ENCODE data around the gene AMMECR1. TPM values are rescaled to one million over a fixed set of nuclear protein-coding genes. Genes with fewer than 3 reads are reported as not detected.
"Not testable (repeated sequence)": the region's sequence is repeated elsewhere in the genome, so short reads cannot be mapped to it uniquely, and the experiment has no call there.

The AMMECR1 gene
- total RNA-seq, 1 experiment from 2014 or later: 7.5 TPM

DNA sequence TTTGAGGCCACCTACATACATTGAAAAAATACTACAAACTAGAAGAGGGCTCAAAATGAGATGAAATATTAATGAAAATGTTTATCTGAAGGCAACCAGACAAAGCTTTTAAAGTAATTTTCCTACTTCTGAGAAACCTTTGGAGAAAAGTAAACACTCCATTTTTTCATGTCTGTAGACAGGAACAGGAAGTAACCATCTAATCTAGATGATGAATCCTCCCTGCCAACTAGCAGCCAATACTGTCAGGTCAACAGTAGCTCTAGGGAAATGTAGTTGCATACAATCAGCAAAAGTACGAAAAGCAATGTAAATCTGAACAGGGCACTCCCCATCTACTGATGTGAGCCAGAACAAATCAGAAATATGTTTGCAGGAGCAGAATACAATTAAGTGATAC is 49.0 kb downstream of the AMMECR1 start:
- DNase-seq (ENCODE audit: low spot score): no peak
- in situ Hi-C loops (cut with HindIII; ENCODE audit: low sequenced_read_pairs): no loop called here

- DNase-seq (ENCODE audit: low spot score): no peak
- in situ Hi-C loops (cut with HindIII; ENCODE audit: low sequenced_read_pairs): no loop called here
These were observed 49.5 kb downstream of the AMMECR1 start for GRCh38 chrX:110268395-110268794.

DNA sequence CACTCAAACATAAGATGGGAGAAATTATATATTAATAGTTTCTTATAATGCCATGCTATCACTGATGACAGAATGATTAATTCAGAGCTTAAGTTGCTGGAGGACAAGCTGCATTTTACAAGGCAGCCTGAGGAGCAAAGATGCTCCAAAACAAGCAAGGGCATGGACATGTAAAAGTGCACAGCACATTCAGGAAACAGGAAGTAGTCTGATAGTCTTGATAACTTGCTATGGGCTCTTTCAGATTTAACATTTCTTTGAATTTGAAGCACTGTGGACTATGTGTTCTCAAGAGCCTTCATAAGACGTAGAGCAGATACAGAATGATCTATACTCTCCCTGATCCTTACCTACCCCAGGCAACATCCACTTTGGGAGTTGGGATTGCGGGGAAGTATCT is 50.0 kb downstream of the AMMECR1 start:
- in situ Hi-C loops (cut with HindIII; ENCODE audit: low sequenced_read_pairs): no loop called here
- DNase-seq (ENCODE audit: low spot score): no peak

DNA sequence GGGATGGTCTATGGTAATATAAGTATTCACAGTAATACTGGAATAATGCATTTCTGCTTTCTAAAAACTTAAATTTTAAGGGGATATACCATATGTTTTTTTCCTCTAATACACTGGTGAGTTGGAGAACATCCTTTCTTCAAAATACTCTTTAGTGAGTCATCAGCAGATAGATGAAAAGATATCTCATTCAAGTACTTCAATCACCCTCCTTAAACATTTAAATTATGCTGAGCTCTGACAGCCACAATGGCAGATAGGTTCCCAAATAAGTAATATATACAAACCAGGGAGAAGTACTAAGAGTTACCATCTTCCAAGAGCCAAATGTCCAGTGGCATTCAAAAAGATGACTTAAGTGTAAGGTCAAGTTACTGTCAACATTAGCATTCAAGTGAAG is 52.2 kb downstream of the AMMECR1 start:
- in situ Hi-C loops (cut with HindIII; ENCODE audit: low sequenced_read_pairs): no loop called here
- DNase-seq (ENCODE audit: low spot score): no peak

- in situ Hi-C loops (cut with HindIII; ENCODE audit: low sequenced_read_pairs): no loop called here
- DNase-seq (ENCODE audit: low spot score): no peak
These were observed 58.8 kb downstream of the AMMECR1 start for GRCh38 chrX:110259117-110259516.

- in situ Hi-C loops (cut with HindIII; ENCODE audit: low sequenced_read_pairs): no loop called here
These were observed 59.3 kb downstream of the AMMECR1 start for GRCh38 chrX:110258552-110258951.

DNA sequence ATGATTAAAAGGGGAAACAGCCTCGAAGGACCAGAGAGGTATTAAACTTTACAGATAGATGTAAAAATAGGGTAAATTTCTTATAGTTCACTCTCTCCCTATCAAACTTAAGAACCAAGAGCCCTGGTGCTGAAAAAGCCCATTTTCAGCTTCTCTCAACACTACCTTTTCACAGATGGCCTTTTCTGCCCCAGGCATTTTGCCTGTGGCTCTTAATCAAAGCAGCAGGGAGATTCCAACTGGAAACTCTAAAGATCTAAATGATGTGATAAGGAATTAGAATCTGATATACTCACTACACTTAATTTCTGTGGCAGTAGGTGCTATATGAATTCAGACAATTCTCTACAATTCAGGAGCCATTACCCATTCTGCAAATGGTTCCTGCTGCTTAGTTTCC is 60.0 kb downstream of the AMMECR1 start:
- peak; percentile 10 for DNase-seq (ENCODE audit: low spot score)
- in situ Hi-C loops (cut with HindIII; ENCODE audit: low sequenced_read_pairs): no loop called here

More at GRCh38 chrX:110258552-110258951, 59.3 kb downstream of the AMMECR1 start:
- no peak for DNase-seq (ENCODE audit: low spot score)

GRCh38 chrX:110252711-110253110 is 65.2 kb downstream of the AMMECR1 start:
- no peak for DNase-seq (ENCODE audit: low spot score)
- in situ Hi-C loops (cut with HindIII; ENCODE audit: low sequenced_read_pairs): no loop called here

- no peak for DNase-seq (ENCODE audit: low spot score)
- in situ Hi-C loops (cut with HindIII; ENCODE audit: low sequenced_read_pairs): no loop called here
These were observed 65.9 kb downstream of the AMMECR1 start for GRCh38 chrX:110251961-110252360.

DNA sequence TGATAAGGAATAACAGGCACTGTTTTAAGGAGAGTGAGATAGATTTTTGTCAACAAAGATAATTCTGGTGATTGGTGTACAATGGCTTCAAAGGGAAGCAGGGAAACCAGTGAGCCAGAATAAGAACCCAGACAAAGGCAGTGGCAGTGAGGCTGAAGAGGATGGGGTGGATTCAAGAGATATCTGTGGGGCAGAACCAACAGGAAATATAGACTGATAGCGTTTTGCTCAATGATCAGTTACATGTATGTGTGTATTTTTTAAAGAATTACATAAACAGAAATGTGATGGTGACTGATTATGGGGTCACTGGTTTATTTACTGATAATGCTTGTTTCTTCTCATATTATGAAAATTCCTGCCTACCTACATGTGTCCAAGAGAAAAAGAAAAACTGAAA is 66.4 kb downstream of the AMMECR1 start:
- no peak for DNase-seq (ENCODE audit: low spot score)
- in situ Hi-C loops (cut with HindIII; ENCODE audit: low sequenced_read_pairs): no loop called here

- in situ Hi-C loops (cut with HindIII; ENCODE audit: low sequenced_read_pairs): no loop called here
- no peak for DNase-seq (ENCODE audit: low spot score)
These were observed 67.0 kb downstream of the AMMECR1 start for GRCh38 chrX:110250847-110251246.

GRCh38 chrX:110248578-110248977 is 69.3 kb downstream of the AMMECR1 start:
- DNase-seq (ENCODE audit: low spot score): no peak
- in situ Hi-C loops (cut with HindIII; ENCODE audit: low sequenced_read_pairs): no loop called here

DNA sequence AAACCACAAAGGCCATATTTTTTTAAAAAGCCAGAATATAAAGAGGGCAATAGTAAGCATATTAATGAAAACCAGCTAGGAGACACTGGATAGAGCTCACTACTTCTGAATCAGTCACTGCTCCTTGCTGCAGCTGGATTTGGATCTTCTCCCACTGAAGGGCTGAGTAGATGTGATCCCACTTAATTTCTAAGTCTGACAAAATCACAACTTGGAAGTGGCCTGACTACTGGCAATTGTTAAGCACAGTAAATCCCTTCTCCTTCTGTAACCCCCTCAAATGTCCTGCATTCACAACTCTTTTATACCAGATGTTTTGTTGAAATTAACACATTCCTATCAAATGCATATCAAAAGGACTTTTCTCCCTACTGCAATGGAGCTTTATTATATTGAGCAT is 72.9 kb downstream of the AMMECR1 start:
- no peak for DNase-seq (ENCODE audit: low spot score)
- in situ Hi-C loops (cut with HindIII; ENCODE audit: low sequenced_read_pairs): no loop called here

- in situ Hi-C loops (cut with HindIII; ENCODE audit: low sequenced_read_pairs): no loop called here
- DNase-seq (ENCODE audit: low spot score): no peak
These were observed 75.5 kb downstream of the AMMECR1 start for GRCh38 chrX:110242371-110242770.

DNA sequence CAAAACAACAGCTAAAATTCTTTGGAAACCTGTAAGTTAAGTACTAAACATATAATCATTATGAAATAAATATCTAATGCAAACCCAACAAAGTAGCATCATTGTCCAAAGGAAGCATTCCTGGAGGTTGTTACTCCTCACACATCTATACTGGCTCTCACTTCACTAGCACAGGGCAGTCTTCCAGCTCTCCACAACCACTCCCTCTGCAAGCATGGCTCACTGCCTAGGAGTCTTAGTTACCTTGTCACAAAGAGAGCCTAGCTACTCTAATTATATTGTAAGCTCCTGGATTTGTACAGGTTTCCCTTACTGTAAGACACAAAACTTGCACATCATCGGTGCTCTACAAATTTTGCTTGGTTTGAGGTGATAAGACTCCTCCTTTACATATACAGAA is 76.1 kb downstream of the AMMECR1 start:
- peak; percentile 24 for DNase-seq (ENCODE audit: low spot score)
- in situ Hi-C loops (cut with HindIII; ENCODE audit: low sequenced_read_pairs): no loop called here

- in situ Hi-C loops (cut with HindIII; ENCODE audit: low sequenced_read_pairs); DNase-seq (ENCODE audit: low spot score): not testable (repeated sequence)
These were observed 79.6 kb downstream of the AMMECR1 start for GRCh38 chrX:110238259-110238658.

DNA sequence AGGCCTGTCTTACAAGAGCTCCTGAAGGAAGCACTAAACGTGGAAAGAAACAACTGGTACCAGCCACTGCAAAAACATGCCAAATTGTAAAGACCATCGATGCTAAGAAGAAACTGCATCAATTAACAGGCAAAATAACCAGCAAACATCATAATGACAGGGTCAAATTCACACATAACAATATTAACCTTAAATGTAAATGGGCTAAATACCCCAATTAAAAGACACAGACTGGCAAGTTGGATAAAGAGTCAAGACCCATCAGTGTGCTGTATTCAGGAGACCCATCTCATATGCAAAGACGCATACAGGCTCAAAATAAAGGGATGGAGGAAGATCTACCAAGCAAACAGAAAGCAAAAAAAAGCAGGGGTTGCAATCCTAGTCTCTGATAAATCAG is 86.4 kb downstream of the AMMECR1 start:
- in situ Hi-C loops (cut with HindIII; ENCODE audit: low sequenced_read_pairs); DNase-seq (ENCODE audit: low spot score): not testable (repeated sequence)

DNA sequence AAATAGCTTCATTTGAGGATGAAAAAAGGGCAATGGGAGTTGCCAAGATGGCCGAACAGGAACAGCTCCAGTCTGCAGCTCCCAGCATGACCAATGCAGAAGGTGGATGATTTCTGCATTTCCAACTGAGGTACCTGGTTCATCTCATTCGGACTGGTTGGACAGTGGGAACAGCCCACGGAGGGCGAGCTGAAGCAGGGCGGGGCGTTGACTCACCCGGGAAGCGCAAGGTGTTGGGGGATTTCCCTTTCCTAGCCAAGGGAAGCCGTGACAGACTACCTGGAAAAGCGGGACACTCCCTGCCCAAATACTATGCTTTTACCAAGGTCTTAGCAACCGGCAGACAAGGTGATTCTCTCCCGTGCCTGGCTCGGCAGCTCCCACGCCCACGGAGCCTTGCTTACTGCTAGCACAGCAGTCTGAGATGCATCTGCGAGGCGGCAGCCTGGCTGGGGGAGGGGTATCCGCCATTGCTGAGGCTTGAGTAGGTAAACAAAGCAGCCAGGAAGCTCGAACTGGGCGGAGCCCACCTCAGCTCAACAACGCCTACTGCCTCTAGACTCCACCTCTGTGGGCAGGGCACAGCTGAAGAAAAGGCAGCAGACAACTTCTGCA is 88.3 kb downstream of the AMMECR1 start:
- in situ Hi-C loops (cut with HindIII; ENCODE audit: low sequenced_read_pairs); DNase-seq (ENCODE audit: low spot score): not testable (repeated sequence)

DNA sequence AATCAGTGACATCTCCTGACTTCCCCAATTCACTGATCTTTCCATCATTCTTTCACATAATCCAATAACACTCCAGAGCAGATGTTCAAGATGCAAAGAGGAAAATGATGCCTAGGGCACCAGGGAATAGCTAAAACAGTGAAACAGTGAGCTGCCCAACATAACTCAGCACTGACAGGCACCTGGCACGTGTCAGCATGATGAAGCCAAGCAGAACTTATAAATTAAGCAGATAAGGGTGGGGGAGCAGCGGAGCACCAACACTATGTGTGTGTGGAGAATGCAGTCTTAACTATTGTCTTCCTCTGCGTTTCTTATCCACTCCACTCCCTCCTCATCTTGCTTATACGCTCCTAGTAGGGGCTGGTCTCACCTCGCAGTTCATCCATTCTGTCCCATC is 89.4 kb downstream of the AMMECR1 start:
- in situ Hi-C loops (cut with HindIII; ENCODE audit: low sequenced_read_pairs): no loop called here
- no peak for DNase-seq (ENCODE audit: low spot score)

GRCh38 chrX:110226931-110227330 is 91.0 kb downstream of the AMMECR1 start:
- in situ Hi-C loops (cut with HindIII; ENCODE audit: low sequenced_read_pairs): no loop called here

GRCh38 chrX:110224926-110225617 is 92.8 kb downstream of the AMMECR1 start:
- DNase-seq (ENCODE audit: low spot score): no peak
- in situ Hi-C loops (cut with HindIII; ENCODE audit: low sequenced_read_pairs): no loop called here

More at GRCh38 chrX:110226931-110227330, 91.0 kb downstream of the AMMECR1 start:
- DNase-seq (ENCODE audit: low spot score): no peak
